IMR-90 (cell line): ENCODE data around the gene ULK2. TPM values are rescaled to one million over a fixed set of nuclear protein-coding genes. Genes with fewer than 3 reads are reported as not detected.

Source experiments
- ATAC-seq: fragments of 200-7000 bp; cut with Tn5 transposase; 2 replicates; pipeline ENCODE4 v1.9.1; 2020; ENCODE audit warnings: low read depth, mild to moderate bottlenecking, moderate library complexity
- BruUV-seq: library from RNA; stranded (reverse); fragments of 400-500 nt; replicated peaks from 2 replicates; lab custom pipeline; 2021; lab: Mats Ljungman, UMichigan
- CTCF ChIA-PET: fragments of 300-600 bp; formaldehyde crosslinking; extraction: SDS; loops from one replicate; lab custom pipeline; 2021; ENCODE audit warnings: antibody characterized with exemption; lab: Yijun Ruan, JAX
- POLR2A ChIA-PET: fragments of 300-600 bp; sonication (Branson Sonifier 250); formaldehyde crosslinking; loops from one replicate; lab custom pipeline; 2022; ENCODE audit warnings: antibody characterized with exemption; ENCODE audit not compliant: unreplicated experiment; lab: Charles Lee
- DNase-seq: peaks from one replicate; pipeline ENCODE4 v3.0.0; 2013
- H2AFZ ChIP-seq: replicated peaks from 2 replicates; pipeline ENCODE3; 2013; ENCODE audit warnings: low read length, mild to moderate bottlenecking; ENCODE audit not compliant: poor library complexity
- H2AK5ac ChIP-seq: 2 replicates; pipeline ENCODE4 v1.6.1; 2013; ENCODE audit warnings: low read depth, low read length, inconsistent platforms
- H2AK9ac ChIP-seq: replicated peaks from 2 replicates; pipeline ENCODE3; 2013; ENCODE audit warnings: mild to moderate bottlenecking, low read depth, low read length, moderate library complexity; ENCODE audit not compliant: poor library complexity
- H2BK120ac ChIP-seq: 2 replicates; pipeline ENCODE4 v1.6.1; 2013; ENCODE audit warnings: low read depth, low read length, inconsistent platforms
- H2BK15ac ChIP-seq: 3 replicates; pipeline ENCODE4 v1.6.1; 2013; ENCODE audit warnings: low read depth, low read length, inconsistent platforms
- H2BK20ac ChIP-seq: 2 replicates; pipeline ENCODE4 v1.6.1; 2013; ENCODE audit warnings: low read depth, mild to moderate bottlenecking, inconsistent platforms, low read length, moderate library complexity
- H2BK5ac ChIP-seq: 2 replicates; pipeline ENCODE4 v1.6.1; 2013; ENCODE audit warnings: mild to moderate bottlenecking, low read depth, low read length, inconsistent platforms; ENCODE audit not compliant: poor library complexity, severe bottlenecking
- H3K14ac ChIP-seq: replicated peaks from 2 replicates; pipeline ENCODE4 v1.6.1; 2013; ENCODE audit warnings: low read depth, low read length, inconsistent platforms
- H3K18ac ChIP-seq: 2 replicates; pipeline ENCODE4 v1.6.1; 2013; ENCODE audit warnings: low read depth, low read length, control low read depth
- H3K23ac ChIP-seq: 2 replicates; pipeline ENCODE4 v1.6.1; 2013; ENCODE audit warnings: low read depth, low read length, inconsistent platforms
- H3K27ac ChIP-seq: 2 replicates; pipeline ENCODE4 v1.5.1; 2013; ENCODE audit warnings: mild to moderate bottlenecking, control low read depth, low read length; ENCODE audit not compliant: insufficient read depth
- H3K27me3 ChIP-seq: 2 replicates; pipeline ENCODE4 v1.6.1; 2013; ENCODE audit warnings: low read length; ENCODE audit not compliant: control insufficient read depth, insufficient read depth
- H3K36me3 ChIP-seq: 2 replicates; pipeline ENCODE4 v1.6.1; 2013; ENCODE audit warnings: low read length, mixed read lengths; ENCODE audit not compliant: control insufficient read depth, insufficient read depth
- H3K4ac ChIP-seq: 2 replicates; pipeline ENCODE4 v1.6.1; 2013; ENCODE audit warnings: low read depth, low read length, inconsistent platforms
- H3K4me1 ChIP-seq: 2 replicates; pipeline ENCODE4 v1.6.1; 2013; ENCODE audit warnings: low read length, mixed read lengths; ENCODE audit not compliant: control insufficient read depth, insufficient read depth
- H3K4me2 ChIP-seq: 2 replicates; pipeline ENCODE4 v1.6.1; 2013; ENCODE audit warnings: low read depth, mild to moderate bottlenecking, control low read depth, low read length, moderate library complexity
- H3K4me3 ChIP-seq: 2 replicates; pipeline ENCODE4 v1.5.1; 2013; ENCODE audit warnings: low read depth, mild to moderate bottlenecking, control low read depth, low read length, moderate library complexity; ENCODE audit not compliant: insufficient read depth
- H3K56ac ChIP-seq: 2 replicates; pipeline ENCODE4 v1.6.1; 2013; ENCODE audit warnings: low read length, inconsistent platforms; ENCODE audit not compliant: insufficient read depth; ENCODE audit errors: extremely low read depth
- H3K79me1 ChIP-seq, 2 experiments: 2 replicates each; pipeline ENCODE4 v1.6.1; 2013; ENCODE audit warnings: low read length in 2 of 2, inconsistent platforms in 1 of 2, low read depth in 1 of 2
- H3K9ac ChIP-seq: 2 replicates; pipeline ENCODE4 v1.6.1; 2013; ENCODE audit warnings: low read depth, low read length, control low read depth
- H3K9me1 ChIP-seq: 2 replicates; pipeline ENCODE4 v1.6.1; 2013; ENCODE audit warnings: low read length, inconsistent platforms; ENCODE audit not compliant: insufficient read depth
- H3K9me3 ChIP-seq: 2 replicates; pipeline ENCODE4 v1.6.1; 2013; ENCODE audit warnings: low read length; ENCODE audit not compliant: control insufficient read depth, insufficient read depth
- H4K20me1 ChIP-seq: 2 replicates; pipeline ENCODE4 v1.6.1; 2013; ENCODE audit warnings: low read length, inconsistent platforms; ENCODE audit not compliant: insufficient read depth
- H4K5ac ChIP-seq: 2 replicates; pipeline ENCODE4 v1.6.1; 2013; ENCODE audit warnings: mild to moderate bottlenecking, low read depth, low read length, control low read depth
- H4K8ac ChIP-seq, 2 experiments: 2 replicates each; pipeline ENCODE4 v1.6.1; 2013; ENCODE audit warnings: low read depth in 2 of 2, low read length in 2 of 2, control low read depth in 1 of 2, inconsistent platforms in 1 of 2
- H4K91ac ChIP-seq: 2 replicates; pipeline ENCODE4 v1.6.1; 2013; ENCODE audit warnings: low read depth, low read length, inconsistent platforms; ENCODE audit not compliant: insufficient read depth
- MAZ ChIP-seq: IDR thresholded peaks from 2 replicates; pipeline ENCODE4 v1.6.1; 2012; ENCODE audit warnings: low read depth, mild to moderate bottlenecking, low read length, improper control_type of control experiment, moderate library complexity, borderline replicate concordance
- NFE2L2 ChIP-seq: fragments of 150-350 bp; IDR thresholded peaks from 2 replicates; pipeline ENCODE4 v1.6.1; 2016; ENCODE audit warnings: low read depth, mild to moderate bottlenecking, low read length
- WGBS, 2 experiments: methylation state at CpG; one replicate each; pipeline versions ENCODE4 v1.1.5 to v1.1.7; 2013; ENCODE audit warnings: missing lambda C conversion rate in 2 of 2; ENCODE audit not compliant: insufficient read length in 1 of 2; ENCODE audit errors: extremely low coverage in 2 of 2; 5-methylcytosine and 5-hydroxymethylcytosine counted together
- dilution Hi-C: fragments of 300-500 bp; cut with HindIII; formaldehyde crosslinking; loops from one replicate; pipeline ENCODE4 v1.14.3; 2018; ENCODE audit warnings: low sequenced_read_pairs; ENCODE audit not compliant: unreplicated experiment
- in situ Hi-C: fragments of 300-500 bp; cut with MboI; formaldehyde crosslinking; loops from 3 replicates; pipeline ENCODE4 v1.14.3; 2019; ENCODE audit warnings: low sequenced_read_pairs, inconsistent platforms, mixed read lengths
- intact Hi-C: fragments of 100-400 bp; cut with micrococcal nuclease; formaldehyde crosslinking; loops from 2 replicates; pipeline ENCODE4 v1.10.0; 2022
- polyA plus RNA-seq, 3 experiments: library from polyadenylated mRNA; depleted of rRNA; stranded (reverse); fragments of >200 nt; gene quantifications; 2 replicates each; pipeline ENCODE4 v1.2.3, GENCODE V29; 2012; ENCODE audit warnings: low replicate concordance in 1 of 3
- total RNA-seq: library from RNA; depleted of rRNA; stranded (reverse); fragments of >200 nt; gene quantifications from 2 replicates; pipeline ENCODE4 v1.2.3, GENCODE V29; 2012
- TF ChIP-seq, protein P1 (sequence below): fragments of 150-350 bp; IDR thresholded peaks from 2 replicates; pipeline ENCODE4 v1.6.1; 2017; ENCODE audit warnings: mild to moderate bottlenecking, antibody characterized with exemption, low read length, low read depth

Gene ULK2
- total and polyA plus RNA-seq, 2 of the 4 experiments (the other 2 are of a cell fraction): 8.9 to 10.8 TPM

DNA sequence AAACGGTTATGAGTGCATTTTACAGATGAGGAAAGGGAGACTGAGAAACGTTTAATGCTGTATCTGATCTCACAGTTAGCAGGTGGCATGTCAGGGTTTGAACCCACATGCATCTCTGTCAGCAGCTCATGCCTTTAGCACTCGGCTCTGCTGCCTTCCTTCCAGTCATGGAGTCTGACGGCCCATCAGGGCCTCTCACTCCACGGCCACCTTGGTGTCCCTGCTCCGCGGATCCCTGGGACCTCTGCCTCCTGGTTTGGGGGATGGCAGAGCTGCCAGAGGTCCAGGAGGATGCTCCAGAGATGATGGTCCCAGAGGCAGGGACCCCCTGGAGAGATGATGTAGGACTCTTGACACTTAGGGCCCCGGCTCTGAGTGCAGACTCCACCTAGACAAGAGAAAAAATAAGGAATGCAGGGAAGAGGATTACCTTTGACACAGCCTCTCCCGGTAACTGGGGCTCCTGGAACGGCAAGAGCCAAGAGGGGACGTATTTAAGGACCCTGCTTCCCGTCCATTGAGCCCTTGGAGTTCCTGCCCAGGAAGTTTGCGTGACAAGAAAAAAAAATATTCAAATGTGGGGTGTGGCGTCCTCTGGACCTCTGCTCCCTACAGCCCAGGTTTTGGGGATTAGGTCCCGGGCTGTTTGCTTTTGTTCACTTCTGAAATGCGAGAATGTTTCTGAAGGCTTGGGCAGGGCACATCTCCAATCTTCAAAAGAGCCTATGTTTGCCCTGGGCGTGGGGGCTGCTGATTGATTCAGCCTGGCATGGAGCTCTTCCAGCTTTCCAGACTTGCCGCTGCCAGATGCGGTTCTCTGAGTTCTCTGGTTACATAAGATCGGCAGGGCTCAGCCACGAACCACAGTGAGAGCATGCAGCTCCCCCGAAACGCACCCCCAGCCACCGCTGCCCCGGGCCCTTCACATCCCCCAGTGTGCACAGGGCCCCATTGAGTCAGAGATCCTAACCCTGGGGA lies 119.6 kb downstream of the ULK2 start, which contains the start of gene ALDH3A1:
Gene ALDH3A1, minus strand, starts transcription at position 470 of the 978 bp plus-strand sequence. CDS start 3,169 bp downstream, outside the sequence.
- no peak within 1 kb of the TSS for H4K91ac ChIP-seq
- H2BK120ac ChIP-seq: no peak within 1 kb of the TSS
- dilution Hi-C loops: no loop called here
- no peak within 1 kb of the TSS for H4K5ac ChIP-seq
- ChIA-PET CTCF (no interaction called here), POLR2A (no interaction called here)
- H3K56ac ChIP-seq: no peak within 1 kb of the TSS
- no peak within 1 kb of the TSS for H3K9ac ChIP-seq
- H3K9me1 ChIP-seq: no peaks in the 10 kb centered on the region
- BruUV-seq: no TSS peak
- no peaks in the 10 kb centered on the region; the same call in 1 of the 2 replicates for H4K20me1 ChIP-seq
- H3K79me1 ChIP-seq: no peaks in the 10 kb centered on the region
- no peak within 1 kb of the TSS for H3K18ac ChIP-seq
- no peak within 1 kb of the TSS for H2BK15ac ChIP-seq
- peaks cover 38% of the 10 kb centered on the region for H3K27me3 ChIP-seq
- H3K4me3 ChIP-seq: no peak within 1 kb of the TSS
- H4K8ac ChIP-seq: no peak within 1 kb of the TSS
- no peak for TF ChIP-seq NFE2L2
- no peak for TF ChIP-seq MAZ
- TF ChIP-seq, protein P1, sequence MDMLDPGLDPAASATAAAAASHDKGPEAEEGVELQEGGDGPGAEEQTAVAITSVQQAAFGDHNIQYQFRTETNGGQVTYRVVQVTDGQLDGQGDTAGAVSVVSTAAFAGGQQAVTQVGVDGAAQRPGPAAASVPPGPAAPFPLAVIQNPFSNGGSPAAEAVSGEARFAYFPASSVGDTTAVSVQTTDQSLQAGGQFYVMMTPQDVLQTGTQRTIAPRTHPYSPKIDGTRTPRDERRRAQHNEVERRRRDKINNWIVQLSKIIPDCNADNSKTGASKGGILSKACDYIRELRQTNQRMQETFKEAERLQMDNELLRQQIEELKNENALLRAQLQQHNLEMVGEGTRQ: no peak
- DNase-seq (no peak), ATAC-seq (no peak)
- intact Hi-C loops: no loop called here
- H3K4me1 ChIP-seq: peaks cover 3% of the 10 kb centered on the region
- H3K36me3 ChIP-seq: no peaks in the 10 kb centered on the region
- H3K23ac ChIP-seq: no peak within 1 kb of the TSS
- in situ Hi-C loops: no loop called here
- no peak within 1 kb of the TSS for H3K27ac ChIP-seq
- no peaks in the 10 kb centered on the region for H3K9me3 ChIP-seq
- 33% methylated on average over 7 of the region's 25 CpGs; no CpG with 5 or more reads in 1 of the 2 experiments for WGBS, 2 experiments
- H3K4ac ChIP-seq: no peak within 1 kb of the TSS
- no peak within 1 kb of the TSS for H2AFZ ChIP-seq
- H2BK20ac ChIP-seq: no peak within 1 kb of the TSS
- H2AK5ac ChIP-seq: no peak within 1 kb of the TSS
- H2AK9ac ChIP-seq: no peak within 1 kb of the TSS
- H2BK5ac ChIP-seq: no peak within 1 kb of the TSS
- H3K4me2 ChIP-seq: no peak within 1 kb of the TSS
- H3K14ac ChIP-seq: no peak within 1 kb of the TSS
